A673 (cell line): ENCODE results near the gene DEXI. TPM values are rescaled to one million over a fixed set of nuclear protein-coding genes. Genes with fewer than 3 reads are reported as not detected.
"Not testable (repeated sequence)": the region's sequence is repeated elsewhere in the genome, so short reads cannot be mapped to it uniquely, and the experiment has no call there.

Experiments used
- BruUV-seq: library from RNA; stranded (reverse); fragments of 400-500 nt; replicated peaks from 2 replicates; lab custom pipeline; 2021; lab: Mats Ljungman, UMichigan
- CTCF ChIA-PET: fragments of 300-600 bp; sonication (Branson Sonifier 250); formaldehyde crosslinking; loops from one replicate; lab custom pipeline; 2022; ENCODE audit warnings: antibody characterized with exemption; lab: Charles Lee
- POLR2A ChIA-PET: fragments of 300-600 bp; sonication (Branson Sonifier 250); formaldehyde crosslinking; loops from one replicate; lab custom pipeline; 2022; ENCODE audit warnings: antibody characterized with exemption; ENCODE audit not compliant: low non-redundant PET; lab: Charles Lee
- DNase-seq: peaks from one replicate; pipeline ENCODE4 v3.0.0-alpha.2; 2015; ENCODE audit warnings: low spot score
- H3K27ac ChIP-seq: fragments of 200-600 bp; sonication (generic); 2 replicates; pipeline ENCODE4 v1.5.1; 2016; ENCODE audit warnings: mixed run types, low read depth, mild to moderate bottlenecking, mixed read lengths, antibody characterized with exemption, low read length; ENCODE audit not compliant: poor library complexity, severe bottlenecking
- H3K27me3 ChIP-seq: fragments of 200-600 bp; sonication (generic); replicated peaks from 2 replicates; pipeline ENCODE4 v1.6.1; 2017; ENCODE audit warnings: mixed run types, low read depth, mild to moderate bottlenecking, mixed read lengths, antibody characterized with exemption, low read length; ENCODE audit not compliant: insufficient read depth, poor library complexity
- H3K36me3 ChIP-seq: fragments of 200-600 bp; sonication (generic); 2 replicates; pipeline ENCODE4 v1.6.1; 2016; ENCODE audit warnings: mixed run types, mild to moderate bottlenecking, mixed read lengths, antibody characterized with exemption, low read length; ENCODE audit not compliant: insufficient read depth, poor library complexity, severe bottlenecking
- H3K4me1 ChIP-seq: fragments of 200-600 bp; sonication (generic); 2 replicates; pipeline ENCODE4 v1.6.1; 2017; ENCODE audit warnings: mixed run types, mild to moderate bottlenecking, mixed read lengths, antibody characterized with exemption, low read length; ENCODE audit not compliant: insufficient read depth, poor library complexity, severe bottlenecking
- H3K4me3 ChIP-seq: fragments of 200-600 bp; sonication (generic); 2 replicates; pipeline ENCODE4 v1.5.1; 2016; ENCODE audit warnings: low read depth, mixed run types, mild to moderate bottlenecking, mixed read lengths, low read length; ENCODE audit not compliant: poor library complexity, severe bottlenecking
- H3K9me3 ChIP-seq: fragments of 200-600 bp; sonication (generic); 2 replicates; pipeline ENCODE4 v1.6.1; 2016; ENCODE audit warnings: mixed run types, low read depth, mild to moderate bottlenecking, mixed read lengths, antibody characterized with exemption, low read length; ENCODE audit not compliant: poor library complexity, severe bottlenecking
- CTCF ChIP-seq: fragments of 300-800, 200-600 bp; sonication (generic); conservative IDR thresholded peaks from 2 replicates; pipeline ENCODE4 v1.5.1; 2017; ENCODE audit warnings: low read depth, mild to moderate bottlenecking, antibody characterized with exemption, low read length, moderate library complexity, mixed read lengths
- EZH2 ChIP-seq: fragments of 200-600 bp; sonication (generic); IDR thresholded peaks from 2 replicates; pipeline ENCODE4 v1.6.1; 2017; ENCODE audit warnings: borderline replicate concordance, low read depth, mild to moderate bottlenecking, mixed read lengths, antibody characterized with exemption, low read length; ENCODE audit not compliant: poor library complexity, severe bottlenecking
- intact Hi-C: fragments of 100-400 bp; cut with micrococcal nuclease; formaldehyde crosslinking; loops from one replicate; pipeline ENCODE4 v1.10.0; 2022; ENCODE audit not compliant: unreplicated experiment
- total RNA-seq: library from RNA; stranded (reverse); gene quantifications from 2 replicates; pipeline ENCODE4 v1.2.3, GENCODE V29; 2021

DEXI gene
- total RNA-seq, 1 experiment from 2014 or later, result 30.7 TPM

GRCh38 chr16:10930755-10931093, 11.5 kb downstream of the DEXI start:
- CTCF ChIA-PET, result no interaction called here
- TF ChIP-seq EZH2 (no peak), CTCF (no peak)
- H3K4me1 ChIP-seq, result no peaks in the 10 kb centered on the region
- DNase-seq, result no peak
- H3K4me3 ChIP-seq, result no peak overlapping the region
- no TSS peak for BruUV-seq
- POLR2A ChIA-PET, result no interaction called here
- no peaks in the 10 kb centered on the region for H3K36me3 ChIP-seq
- no peaks in the 10 kb centered on the region for H3K27me3 ChIP-seq
- H3K9me3 ChIP-seq, result no peaks in the 10 kb centered on the region
- intact Hi-C loops, result no loop called here
- H3K27ac ChIP-seq, result no peak overlapping the region

GRCh38 chr16:10929853-10930754, 12.2 kb downstream of the DEXI start:
- no peak for DNase-seq
- POLR2A ChIA-PET, result no interaction called here
- no TSS peak for BruUV-seq

GRCh38 chr16:10929097-10929496, 13.2 kb downstream of the DEXI start:
- H3K36me3 ChIP-seq, CTCF ChIA-PET, DNase-seq, H3K27ac ChIP-seq, intact Hi-C loops, H3K4me3 ChIP-seq, H3K9me3 ChIP-seq, BruUV-seq, H3K27me3 ChIP-seq, H3K4me1 ChIP-seq: not testable (repeated sequence)
- POLR2A ChIA-PET, result interaction anchor here (0.5 kb wide), 1 partner anchor 15 kb away, joined by 3 read pairs; no protein-coding TSS in a partner anchor

More at GRCh38 chr16:10929853-10930754, 12.2 kb downstream of the DEXI start:
- CTCF ChIA-PET, result no interaction called here
- Histone ChIP-seq H3K4me1 (no peaks in the 10 kb centered on the region), H3K4me3 (no peak overlapping the region), H3K27me3 (no peaks in the 10 kb centered on the region), H3K27ac (no peak overlapping the region), H3K9me3 (no peaks in the 10 kb centered on the region), H3K36me3 (no peaks in the 10 kb centered on the region)
- TF ChIP-seq CTCF, result no peak
- no peak for TF ChIP-seq EZH2
- intact Hi-C loops, result no loop called here
